Forelimb muscle (tissue), 1 donor: Measurements from ENCODE around the gene WASHC3. TPM values are rescaled to one million over a fixed set of nuclear protein-coding genes. Genes with fewer than 3 reads are reported as not detected.

Experiments
- DNase-seq: peaks from one replicate; pipeline ENCODE4 v3.0.0-alpha.2; 2013; ENCODE audit warnings: low read depth
- polyA plus RNA-seq: library from polyadenylated mRNA; unstranded; fragments of 120-200 nt; gene quantifications from one replicate; pipeline ENCODE4 v1.2.1, GENCODE V29; 2013; ENCODE audit not compliant: insufficient read length

The WASHC3 gene
- polyA plus RNA-seq, 1 donor = 37.3 TPM

DNA sequence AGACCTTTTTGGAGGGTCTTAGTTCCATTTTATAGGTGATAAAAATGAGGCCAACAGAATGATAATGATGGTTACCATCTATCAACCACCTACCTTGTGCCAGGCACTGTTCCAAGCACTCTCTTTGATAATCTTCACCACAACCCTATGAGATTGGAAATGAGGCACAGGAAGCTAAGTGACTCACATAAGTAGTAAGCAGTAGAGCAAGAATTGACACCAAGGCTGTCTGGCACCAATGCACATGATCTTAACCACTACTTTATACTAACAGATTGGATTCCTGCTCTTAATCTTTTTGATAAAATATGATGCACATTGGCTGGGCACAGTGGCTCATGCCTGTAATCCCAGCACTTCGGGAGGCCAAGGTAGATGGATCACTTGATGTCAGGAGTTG is 93.0 kb downstream of the WASHC3 start:
- no peak for DNase-seq

DNA sequence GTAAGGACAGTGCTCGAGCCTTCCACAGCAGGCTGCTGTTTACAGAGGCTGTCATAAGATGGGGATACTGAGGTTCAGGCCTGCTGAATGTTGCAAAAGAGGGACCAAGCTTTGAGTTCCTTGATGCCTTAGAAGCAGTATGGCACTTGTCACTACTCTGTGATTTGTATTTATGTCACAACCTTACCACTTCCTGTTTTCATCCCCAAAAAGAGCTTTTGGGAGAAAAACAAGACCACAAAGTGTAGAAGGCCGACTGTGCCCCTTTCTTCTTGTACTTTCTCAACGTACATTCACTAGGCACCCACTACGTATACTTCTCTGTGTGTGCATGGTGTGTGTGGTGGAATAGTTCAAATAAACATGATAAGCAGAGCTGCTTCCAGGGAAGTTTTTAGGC is 94.3 kb downstream of the WASHC3 start:
- DNase-seq = no peak

DNA sequence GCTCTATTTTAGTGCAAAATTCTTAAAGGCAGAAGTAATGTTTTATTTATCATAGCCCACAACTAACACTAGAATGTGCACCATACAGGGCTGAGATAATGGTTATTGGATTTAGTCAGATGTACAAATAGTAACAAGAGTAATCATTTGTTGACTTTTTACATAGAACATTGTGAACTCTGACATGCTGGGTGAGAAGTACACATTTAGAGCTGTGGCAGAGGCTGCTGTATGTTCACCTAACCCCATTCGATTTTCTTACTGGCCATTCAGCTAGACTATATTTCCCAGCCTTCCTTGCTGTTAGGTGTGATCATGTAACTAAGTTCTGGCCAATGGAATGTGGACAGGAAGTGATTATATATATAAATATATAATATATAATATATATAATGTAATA is 95.3 kb downstream of the WASHC3 start:
- no peak for DNase-seq

DNA sequence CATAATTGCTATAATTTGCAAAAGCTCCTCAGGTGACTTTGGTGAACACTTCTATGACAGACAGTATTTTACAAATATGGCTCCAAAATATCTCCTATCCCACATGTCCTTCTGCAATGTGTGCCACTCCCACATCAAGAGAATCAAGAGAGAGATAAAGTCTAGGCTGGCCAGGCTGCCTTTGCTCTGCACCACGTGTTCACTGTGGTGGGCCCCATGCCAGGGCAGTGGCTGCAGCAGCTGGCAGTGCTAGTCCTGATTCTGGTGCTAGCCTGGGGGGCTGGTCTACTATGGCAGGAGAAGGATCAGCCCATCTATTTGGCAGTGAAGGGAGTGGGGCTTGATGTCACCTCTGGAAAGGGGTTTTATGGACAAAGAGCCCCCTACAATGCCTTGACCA is 98.1 kb downstream of the WASHC3 start:
- DNase-seq = no peak

Other genes with a start within 250 kb of the WASHC3 start
- 17.4 TPM for gene GNPTAB, start 231.0 kb downstream of the WASHC3 start, polyA plus RNA-seq
- 3.2 TPM for gene DRAM1, start 184.4 kb downstream of the WASHC3 start, polyA plus RNA-seq
- 19.6 TPM for gene NUP37, start 58.1 kb upstream of the WASHC3 start, polyA plus RNA-seq
- 5.4 TPM for gene PARPBP, start 58.2 kb upstream of the WASHC3 start, polyA plus RNA-seq
- gene PMCH, start 135.8 kb upstream of the WASHC3 start, polyA plus RNA-seq = 0.42 TPM